HepG2 (cell line): ENCODE data around the gene CRYM. TPM values are rescaled to one million over a fixed set of nuclear protein-coding genes. Genes with fewer than 3 reads are reported as not detected.

Source experiments
- ARNTL ChIP-seq: sonication (generic); formaldehyde crosslinking; IDR thresholded peaks from 2 replicates; pipeline ENCODE4 v1.4.0; 2020; ENCODE audit warnings: mild to moderate bottlenecking, missing genetic modification reagents
- CHD4 ChIP-seq: fragments of 200-600 bp; sonication (generic); IDR thresholded peaks from 2 replicates; pipeline ENCODE4 v1.7.0; 2017; ENCODE audit warnings: mild to moderate bottlenecking, low read length, borderline replicate concordance
- MIXL1 ChIP-seq: IDR thresholded peaks from 2 replicates; pipeline ENCODE4 v1.6.1; 2016
- RARA ChIP-seq: IDR thresholded peaks from 2 replicates; pipeline ENCODE4 v1.6.1; 2016; ENCODE audit warnings: missing genetic modification reagents, missing compliant biosample characterization
- SUZ12 ChIP-seq: fragments of 150-350 bp; IDR thresholded peaks from 2 replicates; pipeline ENCODE4 v1.6.1; 2014; ENCODE audit warnings: low read depth, low read length
- TP53 ChIP-seq: sonication (generic); formaldehyde crosslinking; conservative IDR thresholded peaks from 2 replicates; pipeline ENCODE4 v1.4.0; 2020; ENCODE audit warnings: missing genetic modification reagents
- ZNF749 ChIP-seq: sonication (generic); formaldehyde crosslinking; IDR thresholded peaks from 2 replicates; pipeline ENCODE4 v1.8.0; 2022; ENCODE audit warnings: mild to moderate bottlenecking, missing genetic modification reagents, moderate library complexity, borderline replicate concordance
- polyA plus RNA-seq, 8 experiments: library from polyadenylated mRNA; depleted of rRNA in 3 of 8; stranded (reverse) in 7 of 8; unstranded in 1 of 8; fragments of >200 nt; fragmentation: Illumina TruSeq in 4 of 8; extraction: Trizol in 4 of 8; gene quantifications; 2 replicates each; pipeline versions ENCODE4 v1.2.1 to v1.2.3, GENCODE V29; 2011 to 2016; ENCODE audit warnings: low read depth in 4 of 8, missing spikeins in 1 of 8, mixed read lengths in 1 of 8; ENCODE audit not compliant: insufficient read depth in 1 of 8
- total RNA-seq, 5 experiments: library from RNA; depleted of rRNA; stranded (reverse); fragments of >200 nt; fragmentation: Illumina TruSeq; extraction: Trizol; gene quantifications; 2 replicates each; pipeline ENCODE4 v1.2.3, GENCODE V29; 2016; ENCODE audit warnings: low read depth in 1 of 5
- TF ChIP-seq, protein P1 (sequence below): sonication (generic); formaldehyde crosslinking; IDR thresholded peaks from 2 replicates; pipeline ENCODE4 v1.9.0; 2021; ENCODE audit warnings: missing genetic modification reagents, borderline replicate concordance
- TF ChIP-seq, protein P2 (sequence below): sonication (generic); formaldehyde crosslinking; IDR thresholded peaks from 2 replicates; pipeline ENCODE4 v1.8.0; 2023; ENCODE audit warnings: mild to moderate bottlenecking, missing genetic modification reagents
- TF ChIP-seq, protein P3 (sequence below): IDR thresholded peaks from 2 replicates; pipeline ENCODE4 v1.6.1; 2016; ENCODE audit warnings: missing biosample characterization, missing genetic modification reagents, low read depth
- TF ChIP-seq, protein P4 (sequence below): sonication (generic); formaldehyde crosslinking; IDR thresholded peaks from 2 replicates; pipeline ENCODE4 v1.5.1; 2020; ENCODE audit warnings: mild to moderate bottlenecking, missing genetic modification reagents
- TF ChIP-seq, protein P5 (sequence below): sonication (generic); formaldehyde crosslinking; IDR thresholded peaks from 2 replicates; pipeline ENCODE4 v1.4.0; 2020; ENCODE audit warnings: mild to moderate bottlenecking, missing genetic modification reagents, borderline replicate concordance
- TF ChIP-seq, protein P6 (sequence below): sonication (generic); formaldehyde crosslinking; IDR thresholded peaks from 2 replicates; pipeline ENCODE4 v1.5.0; 2020; ENCODE audit warnings: mild to moderate bottlenecking, missing genetic modification reagents, borderline replicate concordance

CRYM gene
- total and polyA plus RNA-seq, 2 of the 13 experiments (the other 11 are each of a cell fraction or from before 2014, with no cell fraction given): 1.9 to 2.2 TPM

DNA sequence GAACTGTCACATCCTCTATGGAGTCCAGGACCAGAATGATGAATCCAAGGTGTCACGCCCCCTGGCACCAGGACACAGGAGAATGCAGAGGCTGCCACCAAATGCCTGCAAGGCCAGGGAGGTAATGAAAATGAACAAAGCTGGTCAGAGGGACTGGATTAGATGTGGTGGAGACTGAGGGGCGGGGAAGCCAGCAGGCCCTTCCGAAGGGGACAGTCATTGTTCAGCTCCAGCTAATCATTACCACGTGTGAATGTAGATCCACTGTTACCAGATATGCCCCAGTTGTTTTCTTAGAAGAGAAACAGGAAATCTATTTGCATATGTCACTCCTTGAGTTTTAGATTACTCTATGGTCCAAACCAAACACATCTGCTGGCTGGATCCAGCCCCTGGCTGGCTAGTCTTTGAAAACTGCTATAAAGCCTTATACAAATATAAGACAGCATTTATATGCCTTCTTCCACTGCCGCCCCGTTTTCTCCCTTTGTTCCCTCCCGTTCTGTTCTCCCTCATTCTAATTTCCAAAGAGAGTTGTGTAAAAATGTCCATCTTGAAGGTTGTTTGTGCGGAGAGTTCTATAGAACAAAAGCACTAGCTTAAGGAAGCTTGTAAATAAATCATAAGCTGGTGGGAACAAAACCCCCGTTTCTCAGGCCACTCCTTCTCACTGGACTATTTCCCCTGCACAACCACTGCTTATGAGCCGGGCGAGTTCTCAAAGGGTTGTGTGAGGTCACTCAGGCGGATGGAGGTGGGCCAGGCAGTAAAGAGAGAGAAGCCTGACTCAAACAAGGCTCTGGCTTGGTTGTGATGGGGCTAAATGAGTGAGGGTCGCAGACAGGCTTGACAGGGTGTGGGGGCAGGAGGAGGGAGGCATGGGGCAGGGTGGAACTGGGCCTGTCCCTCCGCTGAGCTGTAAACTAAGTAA lies 14.2 kb downstream of the CRYM start (continued):
- TF ChIP-seq, protein P1, sequence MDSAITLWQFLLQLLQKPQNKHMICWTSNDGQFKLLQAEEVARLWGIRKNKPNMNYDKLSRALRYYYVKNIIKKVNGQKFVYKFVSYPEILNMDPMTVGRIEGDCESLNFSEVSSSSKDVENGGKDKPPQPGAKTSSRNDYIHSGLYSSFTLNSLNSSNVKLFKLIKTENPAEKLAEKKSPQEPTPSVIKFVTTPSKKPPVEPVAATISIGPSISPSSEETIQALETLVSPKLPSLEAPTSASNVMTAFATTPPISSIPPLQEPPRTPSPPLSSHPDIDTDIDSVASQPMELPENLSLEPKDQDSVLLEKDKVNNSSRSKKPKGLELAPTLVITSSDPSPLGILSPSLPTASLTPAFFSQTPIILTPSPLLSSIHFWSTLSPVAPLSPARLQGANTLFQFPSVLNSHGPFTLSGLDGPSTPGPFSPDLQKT (CRISPR knock-in tag): no peak
- TF ChIP-seq, protein P2, sequence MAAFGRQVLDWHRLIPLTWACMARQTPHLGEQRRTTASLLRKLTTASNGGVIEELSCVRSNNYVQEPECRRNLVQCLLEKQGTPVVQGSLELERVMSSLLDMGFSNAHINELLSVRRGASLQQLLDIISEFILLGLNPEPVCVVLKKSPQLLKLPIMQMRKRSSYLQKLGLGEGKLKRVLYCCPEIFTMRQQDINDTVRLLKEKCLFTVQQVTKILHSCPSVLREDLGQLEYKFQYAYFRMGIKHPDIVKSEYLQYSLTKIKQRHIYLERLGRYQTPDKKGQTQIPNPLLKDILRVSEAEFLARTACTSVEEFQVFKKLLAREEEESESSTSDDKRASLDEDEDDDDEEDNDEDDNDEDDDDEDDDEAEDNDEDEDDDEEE: no peak
- TF ChIP-seq SUZ12 (no peak), ZNF749 (CRISPR knock-in tag) (no peak), CHD4 (no peak), MIXL1 (CRISPR knock-in tag) (peak; percentile 66; the same call in 1 of the 2 replicates), ARNTL (CRISPR knock-in tag) (0 out of 2 replicates have a peak, but pooled peaks have one; percentile 58), TP53 (CRISPR knock-in tag) (no peak), RARA (peak; percentile 40; the same call in 1 of the 2 replicates)
- TF ChIP-seq, protein P3, sequence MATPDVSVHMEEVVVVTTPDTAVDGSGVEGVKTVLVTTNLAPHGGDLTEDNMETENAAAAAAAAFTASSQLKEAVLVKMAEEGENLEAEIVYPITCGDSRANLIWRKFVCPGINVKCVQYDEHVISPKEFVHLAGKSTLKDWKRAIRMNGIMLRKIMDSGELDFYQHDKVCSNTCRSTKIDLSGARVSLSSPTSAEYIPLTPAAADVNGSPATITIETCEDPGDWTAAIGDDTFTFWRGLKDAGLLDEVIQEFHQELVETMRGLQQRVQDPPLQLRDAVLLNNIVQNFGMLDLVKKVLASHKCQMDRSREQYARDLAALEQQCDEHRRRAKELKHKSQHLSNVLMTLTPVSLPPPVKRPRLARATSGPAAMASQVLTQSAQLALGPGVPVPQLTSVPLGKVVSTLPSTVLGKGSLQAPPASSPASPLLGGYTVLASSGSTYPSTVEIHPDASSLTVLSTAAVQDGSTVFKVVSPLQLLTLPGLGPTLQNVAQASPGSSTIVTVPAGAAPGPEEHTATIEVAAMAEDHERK (CRISPR knock-in tag): no peak
- TF ChIP-seq, protein P4, sequence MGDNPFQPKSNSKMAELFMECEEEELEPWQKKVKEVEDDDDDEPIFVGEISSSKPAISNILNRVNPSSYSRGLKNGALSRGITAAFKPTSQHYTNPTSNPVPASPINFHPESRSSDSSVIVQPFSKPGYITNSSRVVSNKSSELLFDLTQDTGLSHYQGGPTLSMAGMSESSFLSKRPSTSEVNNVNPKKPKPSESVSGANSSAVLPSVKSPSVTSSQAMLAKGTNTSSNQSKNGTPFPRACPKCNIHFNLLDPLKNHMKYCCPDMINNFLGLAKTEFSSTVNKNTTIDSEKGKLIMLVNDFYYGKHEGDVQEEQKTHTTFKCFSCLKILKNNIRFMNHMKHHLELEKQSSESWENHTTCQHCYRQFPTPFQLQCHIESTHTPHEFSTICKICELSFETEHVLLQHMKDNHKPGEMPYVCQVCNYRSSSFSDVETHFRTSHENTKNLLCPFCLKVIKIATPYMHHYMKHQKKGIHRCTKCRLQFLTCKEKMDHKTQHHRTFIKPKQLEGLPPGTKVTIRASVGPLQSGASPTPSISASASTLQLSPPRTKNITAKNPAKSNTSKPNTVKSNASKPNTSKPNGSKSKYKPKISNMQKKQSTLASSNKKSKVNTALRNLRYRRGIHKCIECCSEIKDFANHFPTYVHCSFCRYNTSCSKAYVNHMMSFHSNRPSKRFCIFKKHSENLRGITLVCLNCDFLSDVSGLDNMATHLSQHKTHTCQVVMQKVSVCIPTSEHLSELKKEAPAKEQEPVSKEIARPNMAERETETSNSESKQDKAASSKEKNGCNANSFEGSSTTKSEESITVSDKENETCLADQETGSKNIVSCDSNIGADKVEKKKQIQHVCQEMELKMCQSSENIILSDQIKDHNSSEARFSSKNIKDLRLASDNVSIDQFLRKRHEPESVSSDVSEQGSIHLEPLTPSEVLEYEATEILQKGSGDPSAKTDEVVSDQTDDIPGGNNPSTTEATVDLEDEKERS: no peak
- TF ChIP-seq, protein P5, sequence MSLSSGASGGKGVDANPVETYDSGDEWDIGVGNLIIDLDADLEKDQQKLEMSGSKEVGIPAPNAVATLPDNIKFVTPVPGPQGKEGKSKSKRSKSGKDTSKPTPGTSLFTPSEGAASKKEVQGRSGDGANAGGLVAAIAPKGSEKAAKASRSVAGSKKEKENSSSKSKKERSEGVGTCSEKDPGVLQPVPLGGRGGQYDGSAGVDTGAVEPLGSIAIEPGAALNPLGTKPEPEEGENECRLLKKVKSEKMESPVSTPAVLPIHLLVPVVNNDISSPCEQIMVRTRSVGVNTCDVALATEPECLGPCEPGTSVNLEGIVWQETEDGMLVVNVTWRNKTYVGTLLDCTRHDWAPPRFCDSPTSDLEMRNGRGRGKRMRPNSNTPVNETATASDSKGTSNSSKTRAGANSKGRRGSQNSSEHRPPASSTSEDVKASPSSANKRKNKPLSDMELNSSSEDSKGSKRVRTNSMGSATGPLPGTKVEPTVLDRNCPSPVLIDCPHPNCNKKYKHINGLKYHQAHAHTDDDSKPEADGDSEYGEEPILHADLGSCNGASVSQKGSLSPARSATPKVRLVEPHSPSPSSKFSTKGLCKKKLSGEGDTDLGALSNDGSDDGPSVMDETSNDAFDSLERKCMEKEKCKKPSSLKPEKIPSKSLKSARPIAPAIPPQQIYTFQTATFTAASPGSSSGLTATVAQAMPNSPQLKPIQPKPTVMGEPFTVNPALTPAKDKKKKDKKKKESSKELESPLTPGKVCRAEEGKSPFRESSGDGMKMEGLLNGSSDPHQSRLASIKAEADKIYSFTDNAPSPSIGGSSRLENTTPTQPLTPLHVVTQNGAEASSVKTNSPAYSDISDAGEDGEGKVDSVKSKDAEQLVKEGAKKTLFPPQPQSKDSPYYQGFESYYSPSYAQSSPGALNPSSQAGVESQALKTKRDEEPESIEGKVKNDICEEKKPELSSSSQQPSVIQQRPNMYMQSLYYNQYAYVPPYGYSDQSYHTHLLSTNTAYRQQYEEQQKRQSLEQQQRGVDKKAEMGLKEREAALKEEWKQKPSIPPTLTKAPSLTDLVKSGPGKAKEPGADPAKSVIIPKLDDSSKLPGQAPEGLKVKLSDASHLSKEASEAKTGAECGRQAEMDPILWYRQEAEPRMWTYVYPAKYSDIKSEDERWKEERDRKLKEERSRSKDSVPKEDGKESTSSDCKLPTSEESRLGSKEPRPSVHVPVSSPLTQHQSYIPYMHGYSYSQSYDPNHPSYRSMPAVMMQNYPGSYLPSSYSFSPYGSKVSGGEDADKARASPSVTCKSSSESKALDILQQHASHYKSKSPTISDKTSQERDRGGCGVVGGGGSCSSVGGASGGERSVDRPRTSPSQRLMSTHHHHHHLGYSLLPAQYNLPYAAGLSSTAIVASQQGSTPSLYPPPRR: 0 out of 2 replicates have a peak, but pooled peaks have one; percentile 16
- TF ChIP-seq, protein P6, sequence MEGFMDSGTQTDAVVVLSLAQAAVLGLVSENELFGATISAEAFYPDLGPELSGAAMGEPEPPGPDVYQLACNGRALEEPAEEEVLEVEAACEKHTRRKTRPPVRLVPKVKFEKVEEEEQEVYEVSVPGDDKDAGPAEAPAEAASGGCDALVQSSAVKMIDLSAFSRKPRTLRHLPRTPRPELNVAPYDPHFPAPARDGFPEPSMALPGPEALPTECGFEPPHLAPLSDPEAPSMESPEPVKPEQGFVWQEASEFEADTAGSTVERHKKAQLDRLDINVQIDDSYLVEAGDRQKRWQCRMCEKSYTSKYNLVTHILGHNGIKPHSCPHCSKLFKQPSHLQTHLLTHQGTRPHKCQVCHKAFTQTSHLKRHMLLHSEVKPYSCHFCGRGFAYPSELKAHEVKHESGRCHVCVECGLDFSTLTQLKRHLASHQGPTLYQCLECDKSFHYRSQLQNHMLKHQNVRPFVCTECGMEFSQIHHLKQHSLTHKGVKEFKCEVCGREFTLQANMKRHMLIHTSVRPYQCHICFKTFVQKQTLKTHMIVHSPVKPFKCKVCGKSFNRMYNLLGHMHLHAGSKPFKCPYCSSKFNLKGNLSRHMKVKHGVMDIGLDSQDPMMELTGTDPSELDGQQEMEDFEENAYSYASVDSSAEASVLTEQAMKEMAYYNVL (CRISPR knock-in tag): 0 out of 2 replicates have a peak, but pooled peaks have one; percentile 50
